ACC112 (cell line): ENCODE measurements around the gene PSMD3.
A peak's percentile ranks its signal among the peaks of the same experiment; 100 is the strongest.

Experiments used
- H2AFZ ChIP-seq: fragments of 200-600 bp; sonication (generic); one replicate; pipeline ENCODE4 v1.6.0; 2017; ENCODE audit warnings: antibody characterized with exemption, low read length; ENCODE audit not compliant: unreplicated experiment
- H3K27ac ChIP-seq: fragments of 200-600 bp; sonication (generic); 2 replicates; pipeline ENCODE4 v1.5.1; 2014; ENCODE audit warnings: low read depth, mild to moderate bottlenecking, antibody characterized with exemption, low read length, moderate library complexity
- H3K27me3 ChIP-seq: fragments of 200-600 bp; sonication (generic); 2 replicates; pipeline ENCODE4 v1.6.1; 2014; ENCODE audit warnings: mild to moderate bottlenecking, antibody characterized with exemption, low read length, moderate library complexity, mixed read lengths; ENCODE audit not compliant: insufficient read depth
- H3K36me3 ChIP-seq: fragments of 200-600 bp; sonication (generic); 2 replicates; pipeline ENCODE4 v1.6.1; 2016; ENCODE audit warnings: mild to moderate bottlenecking, antibody characterized with exemption, low read length, moderate library complexity, mixed read lengths; ENCODE audit not compliant: insufficient read depth
- H3K4me1 ChIP-seq: fragments of 200-600 bp; sonication (generic); one replicate; pipeline ENCODE4 v1.6.1; 2016; ENCODE audit warnings: low read length, mixed read lengths; ENCODE audit not compliant: insufficient read depth, unreplicated experiment, control insufficient read depth
- H3K4me3 ChIP-seq: fragments of 200-600 bp; sonication (generic); 2 replicates; pipeline ENCODE4 v1.5.1; 2014; ENCODE audit warnings: mild to moderate bottlenecking, low read depth, low read length
- H3K79me2 ChIP-seq: fragments of 200-600 bp; sonication (generic); one replicate; pipeline ENCODE4 v1.6.0; 2016; ENCODE audit warnings: low read length; ENCODE audit not compliant: control insufficient read depth, unreplicated experiment, insufficient read depth

Gene PSMD3

DNA sequence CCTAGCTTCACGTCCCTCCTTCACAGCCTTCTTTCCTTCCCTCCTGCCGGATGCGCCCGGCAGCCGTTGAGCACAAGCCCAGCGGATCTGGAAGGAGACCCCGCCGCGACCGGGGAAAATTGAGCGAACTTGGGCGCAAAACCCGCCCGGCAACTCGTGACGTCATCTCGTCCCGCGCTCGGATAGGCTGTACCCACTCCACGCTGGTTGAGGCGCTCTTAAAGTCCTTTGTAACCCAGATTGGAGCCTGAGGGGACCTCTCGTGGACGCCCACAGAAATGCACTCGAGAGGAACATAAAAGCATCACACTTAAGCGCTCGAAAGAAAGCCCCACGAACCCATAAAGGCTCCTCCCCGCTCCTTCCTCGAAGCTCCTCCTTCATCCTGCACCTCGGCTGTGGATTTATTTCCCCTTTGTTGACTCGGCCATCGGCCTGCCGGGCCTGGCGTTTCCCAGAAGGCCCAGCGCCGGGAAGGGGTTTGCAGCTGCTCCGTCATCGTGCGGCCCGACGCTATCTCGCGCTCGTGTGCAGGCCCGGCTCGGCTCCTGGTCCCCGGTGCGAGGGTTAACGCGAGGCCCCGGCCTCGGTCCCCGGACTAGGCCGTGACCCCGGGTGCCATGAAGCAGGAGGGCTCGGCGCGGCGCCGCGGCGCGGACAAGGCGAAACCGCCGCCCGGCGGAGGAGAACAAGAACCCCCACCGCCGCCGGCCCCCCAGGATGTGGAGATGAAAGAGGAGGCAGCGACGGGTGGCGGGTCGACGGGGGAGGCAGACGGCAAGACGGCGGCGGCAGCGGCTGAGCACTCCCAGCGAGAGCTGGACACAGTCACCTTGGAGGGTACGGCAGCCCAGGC lies at the start of gene PSMD3:
PSMD3 (plus strand) TSS at position 457 of the 856 bp plus-strand sequence; CDS start at position 621, 164 bp downstream.
- H3K27me3 ChIP-seq, result no peaks in the 10 kb centered on the region; the same call in 1 of the 2 replicates
- H3K79me2 ChIP-seq, result peaks cover 41% of the 10 kb centered on the region
- H3K4me3 ChIP-seq, result peak within 1 kb of the TSS; percentile 97
- peaks cover 12% of the 10 kb centered on the region; the same call in 1 of the 2 replicates for H3K36me3 ChIP-seq
- H3K27ac ChIP-seq, result peak within 1 kb of the TSS; percentile 78
- H3K4me1 ChIP-seq, result peaks cover 22% of the 10 kb centered on the region
- H2AFZ ChIP-seq, result peak within 1 kb of the TSS; percentile 99

DNA sequence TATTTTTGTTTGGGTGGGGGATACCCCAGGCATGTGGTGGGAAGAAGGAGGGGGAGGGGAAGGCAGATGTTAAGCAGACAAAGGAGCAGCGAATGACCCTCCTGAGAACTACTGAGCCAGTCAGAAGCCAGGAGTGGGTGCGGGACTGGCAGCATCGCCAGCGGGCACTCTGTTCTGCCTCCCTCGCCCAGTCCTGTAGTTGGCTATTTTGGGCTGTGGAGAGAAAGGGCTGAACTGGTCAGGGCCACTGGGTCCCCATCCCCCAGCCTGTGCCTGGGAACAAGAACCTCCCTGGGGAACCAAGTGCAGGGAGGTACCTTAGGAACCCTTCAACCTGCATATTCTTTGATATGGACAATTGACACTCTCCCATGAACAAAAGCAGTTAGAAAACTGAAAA lies 46.7 kb upstream of the PSMD3 start:
- H3K79me2 ChIP-seq, result no peaks in the 10 kb centered on the region
- no peak overlapping the region for H2AFZ ChIP-seq
- no peak overlapping the region for H3K27ac ChIP-seq
- H3K4me3 ChIP-seq, result no peak overlapping the region
- H3K4me1 ChIP-seq, result peaks cover 19% of the 10 kb centered on the region
- H3K36me3 ChIP-seq, result no peaks in the 10 kb centered on the region
- H3K27me3 ChIP-seq, result no peaks in the 10 kb centered on the region

DNA sequence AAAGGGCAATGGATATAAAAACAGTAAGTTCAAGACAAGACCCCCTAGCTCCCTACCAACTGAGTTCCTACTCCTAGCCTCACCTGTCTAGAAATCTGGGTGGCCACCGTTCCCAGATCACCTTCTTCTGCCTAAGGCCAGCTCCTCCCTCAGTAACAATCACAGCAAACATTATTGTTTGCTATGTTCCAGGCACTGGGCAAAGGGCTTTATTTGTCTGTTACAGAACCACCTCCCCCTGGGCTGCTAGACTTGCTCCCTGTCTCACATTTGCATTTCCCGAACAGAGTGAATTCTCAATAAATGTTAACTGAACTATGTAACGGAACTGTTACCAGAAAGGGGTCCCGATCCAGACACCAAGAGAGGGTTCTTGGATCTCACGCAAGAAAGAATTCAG lies 46.3 kb upstream of the PSMD3 start:
- no peak overlapping the region for H2AFZ ChIP-seq
- H3K4me3 ChIP-seq, result no peak overlapping the region
- H3K79me2 ChIP-seq, result no peaks in the 10 kb centered on the region
- no peak overlapping the region for H3K27ac ChIP-seq
- H3K27me3 ChIP-seq, result no peaks in the 10 kb centered on the region
- peaks cover 21% of the 10 kb centered on the region for H3K4me1 ChIP-seq
- no peaks in the 10 kb centered on the region for H3K36me3 ChIP-seq

DNA sequence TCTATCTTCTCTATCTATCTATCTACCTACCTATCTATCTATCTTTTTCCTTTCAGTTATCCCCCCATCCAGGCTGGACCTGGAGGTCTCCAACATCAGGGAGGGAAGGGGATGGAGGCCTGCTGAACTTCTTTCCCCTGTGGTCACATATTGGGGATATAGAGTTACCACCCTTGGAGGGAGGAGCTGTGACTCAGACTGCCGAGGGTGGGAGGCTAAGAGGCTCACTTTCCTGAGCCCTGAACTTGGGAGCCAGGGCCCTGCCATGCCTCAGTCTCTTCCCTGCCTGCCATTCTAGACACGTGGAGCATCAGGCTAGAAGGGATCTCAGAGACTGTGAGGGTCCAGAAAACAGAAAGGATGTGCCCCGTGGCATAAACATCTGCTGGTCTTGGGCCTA lies 44.7 kb upstream of the PSMD3 start:
- peak overlapping the region; percentile 68 for H2AFZ ChIP-seq
- H3K36me3 ChIP-seq, result no peaks in the 10 kb centered on the region
- H3K27ac ChIP-seq, result no peak overlapping the region
- H3K27me3 ChIP-seq, result no peaks in the 10 kb centered on the region
- no peaks in the 10 kb centered on the region for H3K79me2 ChIP-seq
- no peak overlapping the region for H3K4me3 ChIP-seq
- H3K4me1 ChIP-seq, result peaks cover 20% of the 10 kb centered on the region

DNA sequence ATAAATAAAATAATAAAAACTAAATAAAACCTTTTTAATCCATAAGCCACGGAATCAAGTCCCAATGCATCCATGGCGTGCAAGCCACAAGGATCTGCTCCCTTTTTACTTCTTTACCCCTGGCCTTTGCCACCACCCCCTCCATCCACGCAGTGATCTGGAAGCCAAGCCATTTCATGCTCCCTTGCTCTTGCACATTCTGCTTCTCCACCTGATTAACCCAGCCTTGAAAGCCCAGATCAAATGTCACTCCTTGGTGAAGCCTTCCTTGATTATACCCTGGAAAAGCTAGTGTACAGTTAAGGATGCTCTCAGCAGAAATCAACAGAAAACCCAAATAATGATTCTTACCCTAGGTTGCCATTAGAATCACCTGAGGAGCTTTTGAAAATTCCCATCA lies 43.2 kb upstream of the PSMD3 start:
- H3K27me3 ChIP-seq, result no peaks in the 10 kb centered on the region
- no peaks in the 10 kb centered on the region for H3K36me3 ChIP-seq
- no peak overlapping the region for H3K27ac ChIP-seq

DNA sequence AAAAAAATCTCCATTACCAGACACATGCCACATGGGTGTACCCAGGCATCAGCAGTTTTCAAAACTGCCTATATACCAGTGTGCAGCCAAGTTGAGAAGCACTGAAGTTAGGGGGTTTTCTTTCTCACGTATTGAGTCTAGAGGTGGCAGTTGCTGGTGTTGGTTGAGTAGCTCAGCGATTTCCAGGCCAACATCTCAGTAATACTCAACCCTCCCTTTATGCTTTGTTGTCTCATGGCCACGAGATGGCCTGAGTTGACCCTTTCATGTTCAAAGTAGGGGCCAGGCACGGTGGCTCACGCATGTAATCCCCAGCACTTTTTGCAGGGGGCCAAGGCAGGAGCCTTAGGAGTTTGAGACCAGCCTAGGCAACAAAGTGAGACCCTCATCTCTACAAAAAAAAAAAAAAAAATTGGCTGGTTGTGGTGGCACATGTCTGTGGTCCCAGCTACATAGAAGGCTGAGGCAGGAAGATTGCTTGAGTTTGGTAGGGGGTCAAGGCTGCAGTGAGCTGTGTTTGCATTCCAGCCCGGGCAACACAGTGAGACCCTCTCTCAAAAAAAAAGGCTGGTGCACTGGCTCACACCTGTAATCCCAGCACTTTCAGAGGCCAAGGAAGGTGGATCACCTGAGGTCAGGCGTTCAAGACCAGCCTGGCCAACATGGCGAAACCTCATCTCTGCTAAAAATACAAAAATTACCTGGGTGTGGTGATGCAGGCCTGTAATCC lies 42.3 kb upstream of the PSMD3 start:
- H3K79me2 ChIP-seq, result no peaks in the 10 kb centered on the region
- H3K27me3 ChIP-seq, result no peaks in the 10 kb centered on the region
- H3K4me1 ChIP-seq, result peaks cover 20% of the 10 kb centered on the region
- no peak overlapping the region for H3K27ac ChIP-seq
- H3K4me3 ChIP-seq, result no peak overlapping the region
- H3K36me3 ChIP-seq, result no peaks in the 10 kb centered on the region
- no peak overlapping the region for H2AFZ ChIP-seq

More for the DNA sequence above, 43.2 kb upstream of the PSMD3 start:
- H2AFZ ChIP-seq, result no peak overlapping the region
- H3K4me3 ChIP-seq, result no peak overlapping the region
- H3K4me1 ChIP-seq, result peaks cover 20% of the 10 kb centered on the region
- H3K79me2 ChIP-seq, result no peaks in the 10 kb centered on the region

DNA sequence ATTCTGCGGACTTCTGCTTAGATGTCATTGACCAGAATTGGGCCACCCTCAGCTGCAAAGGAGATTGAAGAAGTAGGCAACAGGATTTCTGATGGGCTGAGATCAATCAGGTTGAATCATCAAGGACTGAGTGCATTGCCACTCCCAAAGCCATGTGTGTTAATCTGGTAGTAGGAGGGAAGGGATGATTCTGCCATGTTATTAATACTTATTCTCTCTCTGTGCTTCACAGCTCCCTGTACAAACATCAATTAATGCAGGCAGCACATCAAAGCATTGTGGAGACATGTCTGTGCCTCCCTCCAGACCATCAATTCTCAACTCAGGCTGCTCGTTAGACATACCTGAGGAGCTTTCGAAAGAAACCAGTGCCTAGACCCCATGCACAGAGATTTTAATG lies 41.5 kb upstream of the PSMD3 start:
- Histone ChIP-seq H3K27me3 (no peaks in the 10 kb centered on the region), H3K36me3 (no peaks in the 10 kb centered on the region), H2AFZ (no peak overlapping the region), H3K79me2 (no peaks in the 10 kb centered on the region), H3K4me1 (peaks cover 20% of the 10 kb centered on the region), H3K27ac (no peak overlapping the region; the same call in 1 of the 2 replicates), H3K4me3 (no peak overlapping the region)

DNA sequence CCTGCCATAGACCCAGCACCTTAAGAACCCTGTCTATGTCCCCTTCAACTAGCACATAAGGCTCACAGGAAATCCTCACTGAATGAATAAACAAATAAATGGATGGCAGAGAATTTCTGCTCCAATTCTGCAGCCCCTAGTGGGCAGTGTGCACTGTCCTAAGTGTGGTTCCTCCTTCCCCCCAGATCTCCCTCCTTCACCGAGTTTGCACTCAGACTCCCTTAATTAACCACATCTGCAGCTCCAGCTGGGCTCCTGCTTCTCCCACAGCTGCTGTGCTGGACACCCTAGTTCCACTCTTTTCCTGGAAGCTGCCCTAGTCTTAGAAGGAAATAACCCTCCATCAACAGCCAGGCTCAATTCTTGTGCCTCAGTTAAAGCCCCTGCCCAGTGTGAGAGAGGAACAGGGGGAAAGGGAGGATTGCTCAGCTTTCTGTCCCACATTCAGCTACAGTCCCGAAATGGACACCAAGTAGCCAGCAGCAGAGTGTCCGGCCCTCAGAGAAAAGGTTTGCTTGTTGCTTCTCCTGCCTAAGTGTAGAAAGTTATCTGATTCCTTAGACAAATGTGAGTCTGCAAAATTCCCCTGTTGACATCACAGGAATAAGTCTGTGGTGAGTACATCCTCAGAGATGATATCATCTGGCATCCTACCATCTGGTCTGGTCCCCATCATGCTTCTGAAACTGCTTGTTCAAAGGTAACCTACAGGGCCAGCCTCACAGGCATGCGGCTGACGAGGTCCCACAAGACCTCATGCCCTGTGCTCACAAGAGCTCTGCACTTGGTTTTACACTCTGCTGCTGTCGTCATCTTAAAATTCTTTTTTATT lies 40.8 kb upstream of the PSMD3 start:
- H3K4me1 ChIP-seq, result peaks cover 20% of the 10 kb centered on the region
- H3K27ac ChIP-seq, result peak overlapping the region; percentile 75
- H3K27me3 ChIP-seq, result no peaks in the 10 kb centered on the region
- peak overlapping the region; percentile 8; the same call in 1 of the 2 replicates for H3K4me3 ChIP-seq
- no peaks in the 10 kb centered on the region for H3K36me3 ChIP-seq
- peak overlapping the region; percentile 52 for H2AFZ ChIP-seq
- no peaks in the 10 kb centered on the region for H3K79me2 ChIP-seq

DNA sequence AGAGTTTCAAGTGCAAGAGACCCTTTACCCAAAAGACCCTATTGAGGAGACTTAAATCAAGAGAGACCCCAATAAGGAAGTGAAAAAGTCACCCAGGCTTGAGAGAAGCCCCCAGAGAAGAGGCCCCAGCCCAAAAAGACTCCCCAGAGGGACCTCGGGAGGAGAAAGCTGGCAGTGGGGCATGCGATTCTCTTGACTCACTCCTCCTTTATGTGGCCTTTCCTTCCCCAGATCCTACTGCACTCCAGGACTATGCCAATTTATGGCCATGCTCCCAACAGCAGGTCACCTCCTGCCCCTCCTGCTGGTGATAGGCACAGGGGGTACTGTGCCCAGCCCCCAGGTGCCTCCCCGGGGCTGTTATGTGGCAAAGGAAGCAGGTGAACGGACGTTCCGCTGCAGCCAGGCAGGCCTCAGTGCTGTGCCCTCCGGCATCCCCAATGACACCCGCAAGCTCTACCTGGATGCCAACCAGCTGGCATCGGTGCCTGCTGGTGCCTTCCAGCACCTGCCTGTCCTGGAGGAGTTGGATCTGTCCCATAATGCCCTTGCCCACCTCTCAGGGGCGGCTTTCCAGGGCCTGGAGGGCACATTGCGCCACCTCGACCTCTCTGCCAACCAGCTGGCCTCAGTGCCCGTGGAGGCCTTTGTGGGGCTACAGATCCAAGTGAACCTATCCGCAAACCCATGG lies 36.8 kb upstream of the PSMD3 start:
- H3K27me3 ChIP-seq, result no peaks in the 10 kb centered on the region
- no peak overlapping the region for H2AFZ ChIP-seq
- H3K27ac ChIP-seq, result no peak overlapping the region
- no peaks in the 10 kb centered on the region for H3K36me3 ChIP-seq
- H3K4me1 ChIP-seq, result peaks cover 12% of the 10 kb centered on the region
- H3K4me3 ChIP-seq, result no peak overlapping the region
- H3K79me2 ChIP-seq, result no peaks in the 10 kb centered on the region

DNA sequence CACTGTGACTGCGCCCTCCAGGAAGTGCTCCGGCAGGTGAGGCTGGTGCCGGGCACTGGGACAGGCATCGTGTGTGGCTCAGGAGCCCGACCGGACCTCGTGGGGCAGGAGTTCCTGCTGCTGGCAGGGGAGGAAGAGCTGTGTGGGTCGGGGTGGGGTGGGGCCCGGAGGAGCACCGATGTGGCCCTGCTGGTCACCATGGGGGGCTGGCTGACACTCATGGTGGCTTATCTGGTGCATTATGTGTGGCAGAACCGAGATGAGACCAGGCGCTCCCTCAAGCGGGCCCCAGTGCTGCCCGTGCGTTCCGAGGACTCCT lies 36.3 kb upstream of the PSMD3 start:
- no peaks in the 10 kb centered on the region for H3K36me3 ChIP-seq
- no peaks in the 10 kb centered on the region for H3K27me3 ChIP-seq
- H3K79me2 ChIP-seq, result no peaks in the 10 kb centered on the region
- H3K27ac ChIP-seq, result no peak overlapping the region
- H3K4me1 ChIP-seq, result peaks cover 7% of the 10 kb centered on the region
- no peak overlapping the region for H3K4me3 ChIP-seq
- no peak overlapping the region for H2AFZ ChIP-seq
